HepG2 (cell line): Measurements from ENCODE around the gene ARSB.

Experiments
- HCFC1 ChIP-seq: fragments of 150-350 bp; IDR thresholded peaks from 2 replicates; pipeline ENCODE4 v1.6.1; 2014; ENCODE audit warnings: low read depth, low read length
- NR2F2 ChIP-seq: IDR thresholded peaks from 2 replicates; pipeline ENCODE4 v1.6.1; 2012; ENCODE audit warnings: low read depth, inconsistent platforms, borderline replicate concordance
- ZNF546 ChIP-seq: sonication (generic); formaldehyde crosslinking; conservative IDR thresholded peaks from 2 replicates; pipeline ENCODE4 v1.8.1; 2023; ENCODE audit warnings: mild to moderate bottlenecking, missing genetic modification reagents

- TF ChIP-seq ZNF546 (CRISPR knock-in tag): no peak
- TF ChIP-seq NR2F2: no peak
- no peak for TF ChIP-seq HCFC1
Measured at GRCh38 chr5:78806544-78806943, 178.6 kb downstream of the ARSB start.
